DND-41 (cell line): ENCODE measurements around the gene ZNF575.

Experiments used
- CTCF ChIP-seq: IDR thresholded peaks from 2 replicates; pipeline ENCODE4 v1.5.1; 2012; ENCODE audit warnings: borderline replicate concordance, low read length, moderate library complexity, mild to moderate bottlenecking; ENCODE audit not compliant: poor library complexity, severe bottlenecking; ENCODE audit errors: extremely low read depth
- EZH2 ChIP-seq: IDR thresholded peaks from 3 replicates; pipeline ENCODE4 v1.6.1; 2012; ENCODE audit warnings: borderline replicate concordance, low read depth, mild to moderate bottlenecking, moderate library complexity, low read length, inconsistent platforms; ENCODE audit not compliant: severe bottlenecking

- TF ChIP-seq CTCF (no peak), EZH2 (no peak)
Measured at GRCh38 chr19:43562698-43563241, 29.8 kb downstream of the ZNF575 start.
